Posterior vena cava (tissue), 2 donors: ENCODE data around the gene E2F8. TPM values are rescaled to one million over a fixed set of nuclear protein-coding genes. Genes with fewer than 3 reads are reported as not detected.

Experiments used
- DNase-seq: peaks from one replicate; pipeline ENCODE4 v3.0.0-alpha.2; 2020; ENCODE audit warnings: low spot score
- intact Hi-C, 2 donors: fragments of 100-400 bp; cut with DNase I; formaldehyde crosslinking; loops; one replicate each; pipeline versions ENCODE4 v1.14.1 to v1.14.2; 2022 to 2023
- total RNA-seq, 2 donors: library from RNA; stranded (reverse); fragmentation: NEBNext Ultra II Directional; extraction: Animal tissue kit (Norgen Biotek cat#: 25700); gene quantifications; one replicate each; pipeline ENCODE4 v1.2.1, GENCODE V29; 2021
- donor health status: DM: yes; HTN: yes; CAD: no.
- donor health status: DM: yes; HTN: yes; CAD: no.

Gene E2F8
- total RNA-seq, 2 donors from 2014 or later: 0.19 TPM; not detected in 1

DNA sequence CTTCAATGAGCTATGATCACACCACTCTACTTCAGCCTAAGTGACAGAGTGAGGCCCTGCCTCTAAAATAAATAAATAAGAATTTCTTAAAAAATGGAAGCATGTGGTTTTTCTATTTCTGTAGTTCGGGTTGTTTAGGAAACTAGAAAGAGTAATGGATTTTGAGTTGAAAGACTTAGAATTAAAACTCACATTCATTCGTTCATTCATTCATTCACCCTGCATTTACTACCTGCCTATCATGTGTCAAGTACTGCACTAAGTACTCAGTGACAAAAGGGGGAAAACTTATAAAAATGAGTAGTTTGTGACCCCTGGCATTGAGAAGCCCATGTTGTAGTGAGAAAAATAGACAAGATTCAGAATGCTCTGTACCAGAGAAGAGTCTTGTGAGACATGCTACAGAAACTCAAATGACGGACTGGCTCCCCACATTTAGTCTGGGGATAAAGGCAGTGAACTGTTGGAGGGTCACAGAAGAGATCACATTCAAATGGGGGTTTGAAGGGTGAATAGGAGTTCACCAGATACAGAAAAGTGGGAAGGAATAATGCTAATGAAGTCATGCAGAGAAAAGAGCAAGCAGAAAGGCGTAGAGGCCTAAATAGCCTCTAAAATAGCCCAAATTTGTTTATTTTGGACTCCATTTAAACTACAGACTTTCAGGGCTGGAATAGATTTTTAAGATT lies 46.0 kb downstream of the E2F8 start:
- no peak for DNase-seq
- intact Hi-C loops: no loop called here

DNA sequence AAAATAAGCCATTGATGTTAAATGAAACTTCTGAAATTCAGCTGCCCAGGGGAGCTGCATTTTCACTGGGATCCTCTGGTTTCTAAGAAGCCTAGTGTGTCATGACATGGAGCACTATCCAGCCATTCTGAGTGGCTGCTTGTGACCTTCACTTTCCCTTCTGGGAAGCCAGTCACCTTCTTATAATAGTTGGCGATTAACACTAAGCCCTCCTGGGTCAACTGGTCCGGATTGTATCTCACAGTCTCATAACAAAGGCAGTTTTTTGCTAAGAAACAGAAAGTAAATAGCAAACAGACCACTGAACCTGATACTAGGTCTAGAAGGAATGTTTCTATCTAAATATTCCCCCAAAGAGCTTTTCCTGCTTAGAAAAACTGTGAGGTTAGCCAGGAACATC lies 46.8 kb downstream of the E2F8 start:
- intact Hi-C loops: no loop called here
- DNase-seq: no peak

DNA sequence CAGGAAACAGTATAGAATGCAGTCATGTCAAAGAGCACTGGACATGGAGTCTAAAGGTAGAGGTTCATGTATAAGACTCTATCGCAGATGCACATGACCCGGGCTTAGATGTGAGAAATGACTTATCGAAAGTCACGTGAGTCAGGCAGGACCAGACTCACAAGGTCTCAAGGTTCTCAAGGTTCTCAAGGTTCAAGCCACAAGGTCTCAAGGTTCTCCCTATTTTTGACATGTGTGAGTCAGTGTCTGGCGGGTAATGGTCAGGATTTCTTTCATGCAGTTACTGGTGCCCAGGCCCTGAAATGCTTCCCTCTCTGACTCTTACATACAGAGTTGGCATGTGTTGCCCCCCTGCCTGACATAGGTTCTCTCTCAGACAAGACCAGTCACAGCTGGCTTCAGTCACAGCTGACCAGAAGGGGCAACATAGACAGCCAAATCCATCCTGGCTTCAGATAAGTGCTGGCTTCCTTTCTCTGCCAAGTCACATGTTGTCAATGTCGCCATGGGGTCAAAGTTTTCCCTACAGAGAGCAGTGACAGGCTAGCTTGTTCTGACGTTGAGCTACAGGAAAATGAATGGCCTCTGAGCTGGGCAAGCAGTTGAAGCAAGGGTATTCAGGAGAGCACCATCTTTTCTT lies 49.1 kb downstream of the E2F8 start:
- no peak for DNase-seq
- intact Hi-C loops: no loop called here

DNA sequence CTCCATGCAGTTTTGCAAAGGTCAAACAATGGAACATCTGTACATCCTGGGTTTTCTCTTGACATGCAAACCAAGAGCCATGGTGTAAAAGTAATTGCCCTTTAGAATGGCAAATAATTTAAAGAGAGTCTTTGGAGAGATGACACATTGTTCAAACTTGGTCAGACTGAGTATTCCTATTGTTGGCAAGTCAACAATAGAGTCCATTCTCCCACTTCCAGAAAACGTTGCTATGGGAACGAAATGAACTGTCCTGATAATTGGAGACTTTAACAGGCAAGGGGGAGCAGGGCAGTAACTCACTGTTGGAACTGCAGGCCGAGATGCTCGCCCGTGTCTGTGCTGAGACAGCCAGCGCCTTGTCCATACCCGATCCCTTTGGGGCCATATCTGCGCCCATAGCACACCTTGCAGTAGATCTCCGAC lies 52.9 kb downstream of the E2F8 start:
- no peak for DNase-seq
- intact Hi-C loops: no loop called here

DNA sequence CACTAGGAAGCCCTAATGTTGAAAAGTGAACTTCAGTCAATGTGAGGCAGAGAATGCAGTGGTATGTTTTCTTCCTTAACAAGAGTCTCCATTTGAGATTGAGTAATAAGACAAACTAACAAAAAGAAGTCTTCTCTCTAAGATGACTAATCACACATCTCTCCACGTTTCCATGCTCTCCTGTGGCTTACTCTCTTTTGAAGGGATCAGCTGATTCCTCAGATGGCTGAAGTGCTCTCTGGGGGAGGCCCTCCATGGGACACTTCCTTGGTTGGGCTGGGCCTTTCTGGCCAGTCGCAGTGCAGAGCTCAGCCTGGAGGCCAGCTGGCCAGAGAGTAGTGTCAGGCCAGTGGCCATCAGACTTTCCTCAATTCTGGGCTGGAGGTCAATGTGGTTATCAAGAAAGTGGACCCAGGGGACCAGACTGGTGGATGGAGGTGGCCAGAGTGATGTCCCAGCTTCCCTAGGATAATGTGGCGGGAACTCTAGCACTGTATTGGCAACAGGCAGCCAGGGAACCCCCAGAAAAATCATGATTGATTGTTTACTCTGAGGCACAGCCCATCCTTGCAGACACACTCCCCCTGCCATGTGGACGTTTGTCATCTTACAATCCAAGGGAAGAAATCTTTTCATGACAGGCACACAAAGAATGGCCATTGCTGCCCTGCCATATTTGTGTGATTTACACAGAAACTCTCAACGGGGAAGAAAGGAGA lies 53.5 kb downstream of the E2F8 start:
- intact Hi-C loops: no loop called here
- DNase-seq: no peak

DNA sequence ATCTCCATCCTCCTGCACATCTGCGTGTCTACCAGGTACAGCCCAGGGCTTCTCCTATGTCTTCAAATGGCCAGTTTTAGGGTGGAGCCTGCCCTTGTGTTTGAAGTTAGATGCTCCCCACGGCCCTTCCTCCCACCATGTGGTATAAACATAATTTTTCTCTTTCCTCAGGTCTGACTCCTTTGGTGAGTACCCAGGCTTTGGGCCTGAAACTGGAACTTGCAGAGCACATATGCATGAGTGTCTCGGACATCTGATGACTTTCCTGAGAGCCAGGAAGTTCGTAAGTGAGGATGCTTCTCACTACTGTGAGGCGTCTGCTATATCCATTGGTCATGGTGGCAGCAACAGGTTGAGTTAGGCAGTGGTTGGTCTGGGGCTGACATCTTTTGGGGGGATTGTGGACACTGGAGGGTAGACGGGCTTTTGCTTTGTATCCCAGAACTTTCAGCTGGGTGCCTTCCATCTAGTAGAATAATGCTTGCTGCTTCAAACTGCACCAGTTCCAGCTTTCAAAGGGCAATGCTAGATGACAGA lies 55.2 kb downstream of the E2F8 start:
- DNase-seq: no peak
- intact Hi-C loops: no loop called here

DNA sequence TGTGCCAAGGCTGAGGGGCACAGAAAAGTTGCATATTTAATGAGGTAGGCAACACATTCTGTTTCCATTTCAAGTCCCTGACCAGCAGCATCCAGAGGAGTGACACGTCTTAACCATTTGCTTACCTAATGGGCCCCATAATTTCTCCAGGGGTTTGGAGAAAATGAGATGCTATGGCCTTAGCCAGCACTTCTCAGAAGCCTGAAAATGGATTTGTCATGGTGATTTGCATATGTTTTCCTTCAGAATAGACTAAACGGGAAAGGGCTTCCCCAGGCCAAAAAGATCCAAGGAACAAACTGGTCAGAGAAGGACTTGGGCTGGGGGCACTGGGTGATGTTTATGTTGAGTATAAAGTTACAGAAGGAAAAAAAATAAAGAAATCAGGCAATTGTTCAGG lies 55.7 kb downstream of the E2F8 start:
- intact Hi-C loops: no loop called here
- no peak for DNase-seq

DNA sequence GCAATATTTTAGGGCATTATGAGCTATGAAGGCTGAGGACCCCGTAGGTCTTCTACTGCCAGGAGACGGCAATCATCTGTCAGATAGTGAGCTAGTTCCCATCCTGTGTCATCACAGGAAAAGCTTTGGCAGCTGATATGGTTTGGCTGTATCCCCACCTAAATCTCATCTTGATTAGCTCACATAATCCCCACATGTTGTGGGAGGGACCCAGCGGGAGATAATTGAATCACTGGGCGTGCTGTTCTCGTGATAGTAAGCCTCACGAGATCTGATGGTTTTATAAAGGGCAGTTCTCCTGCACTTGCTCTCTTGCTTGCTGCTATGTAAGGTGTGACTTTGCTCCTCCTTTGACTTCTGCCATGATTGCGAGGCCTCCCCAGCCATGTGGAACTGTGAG lies 57.1 kb downstream of the E2F8 start:
- DNase-seq: no peak
- intact Hi-C loops: no loop called here

DNA sequence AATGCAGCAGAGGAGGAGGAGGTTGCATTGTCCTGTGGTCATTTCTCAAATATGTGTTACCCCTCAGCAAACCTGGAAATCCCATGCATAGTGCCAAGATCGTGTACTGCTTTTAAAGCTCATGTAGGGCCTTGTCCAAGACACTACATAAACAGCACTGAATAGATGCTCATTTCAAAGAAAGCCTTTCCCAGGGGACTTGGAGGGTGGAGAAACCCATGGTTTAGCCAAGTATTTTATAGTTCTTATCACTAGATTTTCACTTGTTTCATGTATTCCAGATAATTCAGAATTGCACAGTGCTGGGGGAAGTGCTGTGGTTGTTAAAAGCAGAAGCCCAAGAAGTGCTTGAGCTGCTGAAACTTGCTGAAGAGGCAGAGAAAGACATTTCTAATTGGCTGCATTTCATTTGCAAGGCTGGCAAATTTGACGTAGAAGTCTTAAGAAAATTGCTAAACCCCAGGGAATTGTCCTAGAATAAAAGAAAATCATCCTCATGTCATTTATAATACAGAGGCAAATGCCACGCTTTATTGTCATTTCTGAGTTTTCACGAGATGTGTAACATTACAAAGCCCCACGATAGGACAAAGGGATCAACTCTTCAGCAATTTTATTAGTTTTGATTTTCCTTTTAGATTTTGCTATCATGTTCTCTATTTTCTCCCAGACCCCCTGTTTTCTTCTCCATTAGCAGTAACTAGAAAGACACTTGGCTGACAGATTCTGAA lies 59.0 kb downstream of the E2F8 start:
- no peak for DNase-seq
- intact Hi-C loops: no loop called here

DNA sequence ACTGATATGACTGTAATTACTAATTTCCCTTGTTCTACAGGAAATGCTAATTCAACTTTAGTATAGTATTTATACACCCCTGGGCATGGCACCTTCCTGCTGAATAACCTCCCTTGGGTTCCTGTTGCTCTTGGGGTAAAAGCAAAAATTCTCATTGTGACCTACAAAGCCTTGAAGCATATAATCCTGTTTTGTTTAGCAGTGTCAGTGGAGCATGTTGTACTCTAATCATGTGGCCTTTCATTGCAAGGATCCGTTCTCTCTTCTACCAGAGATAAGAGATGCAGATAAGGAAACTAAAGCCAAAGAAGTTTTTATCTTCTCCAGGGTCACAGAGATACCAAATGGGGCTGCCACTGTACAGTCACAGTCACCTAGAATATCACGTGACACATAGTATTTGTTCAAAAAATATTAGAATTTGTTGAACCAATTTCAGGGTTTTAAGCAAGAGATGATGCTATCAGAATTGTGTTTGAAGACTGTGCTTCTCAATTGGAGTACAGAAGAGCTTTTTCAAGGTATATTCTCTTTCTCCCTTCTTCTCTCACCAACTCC lies 64.0 kb downstream of the E2F8 start:
- no peak for DNase-seq
- intact Hi-C loops: loop anchor here in 1 of 2 donors (5.0 kb wide), 1 partner anchor 144 kb away; no protein-coding TSS in a partner anchor

Other genes with a start within 250 kb of the E2F8 start
- gene MRGPRX2, start 180.2 kb downstream of the E2F8 start, total RNA-seq: 1 to 10 TPM in 1 of 2 donors, under 1 TPM in 1; 0.10 to 1.0 TPM
- gene ZDHHC13, start 123.8 kb downstream of the E2F8 start, total RNA-seq: 1 to 10 TPM; 5.4 to 5.9 TPM
- not detected for gene CSRP3, start 39.0 kb downstream of the E2F8 start, total RNA-seq